Brain pericyte (primary cell): ENCODE results near the gene PSME3IP1.

Experiments
- DNase-seq: peaks from one replicate; pipeline ENCODE4 v3.0.0-alpha.2; 2012; ENCODE audit warnings: low read depth, low spot score

Gene PSME3IP1

GRCh38 chr16:57169327-57169726 lies 16.5 kb downstream of the PSME3IP1 start:
- no peak for DNase-seq

DNA sequence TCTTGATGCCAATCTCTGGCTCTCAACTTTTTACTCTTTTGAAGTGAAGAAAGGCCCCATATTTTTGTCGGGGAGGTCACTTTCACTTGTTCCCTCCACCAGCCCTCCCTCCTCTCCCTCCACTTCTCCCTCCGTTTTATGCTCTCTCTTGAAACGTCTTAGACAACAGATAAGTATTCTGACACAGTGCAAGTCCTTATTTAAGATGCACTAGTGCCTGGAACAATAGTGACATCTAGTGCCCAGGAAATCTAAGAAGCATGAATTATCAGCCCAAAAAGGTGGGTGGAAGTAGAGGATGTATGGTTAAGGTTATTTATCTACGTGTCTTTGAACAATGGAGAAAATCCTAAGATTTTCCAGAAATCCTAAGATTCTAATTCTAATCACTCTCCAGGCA lies 17.9 kb downstream of the PSME3IP1 start:
- peak; percentile 47 for DNase-seq

DNA sequence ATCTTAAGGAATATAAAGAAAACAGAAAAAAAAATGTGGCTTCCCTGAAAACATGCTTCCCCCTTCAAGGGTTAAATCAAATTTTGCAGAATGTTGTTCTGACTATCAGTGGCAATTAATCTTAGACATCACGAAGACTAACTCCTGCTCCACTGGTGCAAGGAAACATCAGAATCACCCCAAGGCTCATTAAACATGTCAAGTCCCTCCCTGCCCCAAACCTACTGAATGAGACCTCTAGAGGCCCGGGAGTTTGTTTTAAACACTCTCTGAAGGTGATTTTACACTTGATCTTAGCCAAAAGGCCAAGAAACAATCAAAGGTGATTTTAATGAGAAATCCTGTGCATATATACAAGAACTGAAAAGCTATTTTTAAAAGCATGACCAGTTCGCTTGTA lies 18.3 kb downstream of the PSME3IP1 start:
- DNase-seq: no peak

DNA sequence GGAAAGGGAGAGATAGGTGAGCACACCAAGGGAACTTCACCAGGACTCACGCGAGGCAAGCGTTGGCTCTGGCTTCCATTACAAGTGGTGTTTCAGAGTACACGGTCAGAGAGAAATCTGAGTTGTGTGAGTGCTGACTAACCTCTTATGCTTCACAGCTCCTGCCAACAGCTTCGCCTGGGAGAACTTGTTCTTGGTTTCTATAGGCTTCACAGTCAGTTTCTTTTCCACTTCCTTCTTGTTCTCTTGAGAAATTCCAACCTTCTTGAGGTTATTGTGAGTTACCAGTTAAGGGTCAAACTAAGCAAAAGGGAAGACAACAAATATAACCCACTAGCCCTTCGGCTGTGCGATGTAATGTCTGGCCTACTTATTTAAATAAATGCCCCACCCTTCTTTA lies 18.9 kb downstream of the PSME3IP1 start:
- no peak for DNase-seq

DNA sequence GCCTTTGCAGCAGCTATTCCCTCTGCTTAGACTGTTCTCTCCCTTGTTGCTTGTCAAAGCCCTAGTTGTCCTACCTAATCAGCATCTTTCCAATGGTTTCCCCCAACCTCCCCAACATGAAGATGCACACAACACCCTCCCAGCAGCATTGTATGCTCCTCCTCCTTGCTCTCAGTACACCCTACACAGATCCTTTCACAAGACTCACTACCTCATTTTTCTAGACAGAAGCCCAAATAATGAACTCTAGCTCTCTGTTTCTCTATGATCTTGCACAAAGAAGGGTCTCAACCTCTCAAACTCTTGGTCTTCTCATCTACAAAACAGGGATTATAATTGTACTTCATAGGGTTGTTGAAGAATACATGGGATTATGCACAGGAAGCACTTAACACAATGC lies 19.4 kb downstream of the PSME3IP1 start:
- DNase-seq: no peak

DNA sequence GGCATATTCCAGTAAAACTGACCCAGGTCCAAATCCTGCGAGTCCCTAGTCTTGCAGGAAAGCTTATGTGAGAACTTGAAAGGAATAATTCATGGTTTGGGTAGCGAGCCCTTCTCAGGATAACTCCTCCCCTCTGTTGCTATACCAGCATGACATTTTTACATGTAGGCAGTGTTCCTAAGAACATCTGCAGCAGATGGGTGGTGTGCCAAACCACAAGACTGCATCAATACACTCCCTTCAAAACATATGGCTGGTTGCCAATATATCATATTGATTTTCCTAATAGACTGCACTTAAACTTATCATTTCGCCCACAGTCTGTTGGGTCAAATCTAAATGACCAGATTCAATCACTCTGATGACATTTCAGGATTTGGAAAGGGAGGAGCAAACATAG lies 19.9 kb downstream of the PSME3IP1 start:
- DNase-seq: peak; percentile 56

DNA sequence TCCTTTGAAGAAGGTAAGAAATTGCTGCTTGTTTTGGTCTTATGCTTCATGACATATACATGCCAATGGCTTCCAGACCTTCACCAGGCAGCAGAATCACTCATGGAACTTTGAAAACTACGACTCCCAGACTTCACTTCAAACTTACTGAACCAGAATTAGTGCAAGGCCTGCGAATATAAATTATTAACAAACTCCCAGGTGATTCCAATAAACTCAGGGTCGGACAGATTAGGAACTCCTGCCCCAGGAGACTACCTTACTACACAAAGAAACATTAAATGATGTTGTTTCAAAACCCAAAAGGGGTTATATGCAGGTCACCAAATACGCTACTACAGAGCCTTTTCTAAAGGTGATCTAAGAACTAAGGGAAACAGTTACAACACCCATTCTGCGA lies 20.4 kb downstream of the PSME3IP1 start:
- no peak for DNase-seq

DNA sequence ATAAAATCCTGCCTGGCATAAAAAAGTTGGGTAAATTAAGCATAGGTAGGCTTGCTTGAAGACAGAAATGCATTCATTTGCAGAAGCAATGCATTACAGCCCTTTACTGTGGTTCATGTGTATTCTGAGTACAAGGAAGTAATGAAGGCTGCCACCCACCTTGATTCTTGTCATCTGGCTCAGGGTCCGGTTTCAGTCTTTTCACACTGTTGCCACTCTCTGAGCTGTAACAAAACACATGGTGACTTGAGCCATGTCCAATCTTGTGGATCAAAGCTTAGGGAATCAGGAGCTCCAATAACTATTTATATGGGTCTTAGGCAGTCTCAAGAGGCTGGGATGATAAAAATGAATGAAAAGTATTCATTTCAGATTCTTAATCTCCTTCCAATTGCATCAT lies 22.0 kb downstream of the PSME3IP1 start:
- DNase-seq: no peak

DNA sequence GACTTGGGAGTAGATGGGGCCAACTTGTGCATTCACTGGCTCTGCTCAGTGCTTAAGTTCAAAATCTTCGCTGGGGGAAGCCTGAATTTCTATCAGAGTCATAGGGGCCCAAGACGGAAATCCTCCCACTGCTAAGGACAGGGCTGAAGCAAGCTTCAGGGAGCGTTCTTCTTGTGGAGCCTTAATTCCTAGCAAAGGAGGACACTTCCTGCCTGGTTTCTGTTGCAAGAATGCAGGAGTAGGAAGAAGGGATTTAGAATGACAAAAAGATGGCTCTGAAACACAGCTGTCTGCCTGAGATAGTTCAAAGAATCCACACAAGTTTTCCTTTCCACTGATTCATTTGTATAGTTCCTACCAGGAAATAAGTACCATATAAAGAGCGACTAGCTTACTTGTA lies 26.4 kb downstream of the PSME3IP1 start:
- DNase-seq: no peak

DNA sequence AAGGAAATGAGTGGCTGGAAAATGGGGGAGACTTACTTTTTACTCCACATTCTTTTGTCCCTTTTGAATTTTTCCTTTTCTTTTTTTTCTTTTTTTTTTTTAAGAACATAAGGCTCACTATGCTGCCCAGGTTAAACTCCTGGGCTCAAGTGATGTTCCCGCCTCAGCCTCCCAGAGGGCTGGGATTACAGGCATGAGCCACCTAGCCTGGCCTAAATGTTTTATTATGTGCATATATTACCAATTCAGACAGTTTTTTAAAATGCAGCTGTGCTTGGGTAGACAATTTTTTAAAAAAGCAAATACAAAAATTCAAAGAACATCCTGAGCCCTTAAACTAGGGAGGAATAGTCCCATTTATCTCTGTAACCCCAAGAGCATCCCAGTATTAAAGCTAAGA lies 28.3 kb downstream of the PSME3IP1 start:
- no peak for DNase-seq

DNA sequence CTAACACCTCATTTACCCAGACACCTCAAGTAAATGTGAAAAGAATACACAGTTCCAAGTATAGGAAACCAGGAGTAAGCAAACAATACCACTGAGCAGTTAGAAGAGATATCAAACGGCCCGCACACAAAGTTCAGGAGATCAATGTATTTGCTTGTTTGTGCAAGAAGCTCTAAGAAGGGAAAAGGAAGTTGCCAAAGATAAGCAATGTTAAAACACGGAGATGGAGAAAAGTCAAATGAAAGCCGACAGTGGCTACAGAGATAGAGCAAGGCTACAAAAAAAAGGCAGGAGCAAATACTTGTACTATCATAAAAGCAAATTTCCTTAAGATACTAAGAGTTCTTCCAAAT lies 29.5 kb downstream of the PSME3IP1 start:
- DNase-seq: no peak

DNA sequence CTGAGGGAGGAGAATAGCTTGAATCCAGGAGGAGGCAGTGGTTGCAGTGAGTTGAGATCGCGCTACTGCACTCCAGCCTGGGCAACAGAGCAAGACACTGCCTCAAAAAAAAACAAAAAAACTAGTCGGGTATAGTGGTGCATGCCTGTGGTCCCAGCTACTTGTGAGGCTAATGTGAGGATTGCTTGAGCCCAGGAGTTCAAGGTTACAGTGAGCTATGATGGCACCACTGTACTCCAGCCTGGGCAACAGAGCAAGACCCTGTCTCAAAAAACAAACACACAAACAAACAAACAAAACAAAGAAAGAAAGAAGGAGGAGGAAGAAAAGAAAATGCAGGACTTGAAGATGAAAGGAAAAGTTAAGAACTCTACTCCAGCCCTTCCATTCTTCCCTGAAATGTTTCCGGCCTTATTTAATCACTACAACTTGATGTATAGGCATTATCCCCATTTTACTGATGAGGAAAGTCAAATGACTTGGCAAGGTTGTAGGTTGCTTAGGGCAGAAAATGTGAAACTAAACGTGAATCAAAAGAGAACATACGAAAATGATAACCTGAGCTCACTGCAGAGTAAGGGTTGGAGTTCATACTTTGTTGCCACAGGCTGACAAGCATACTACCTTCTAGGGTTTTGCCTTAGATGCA lies 30.0 kb downstream of the PSME3IP1 start:
- DNase-seq: no peak

DNA sequence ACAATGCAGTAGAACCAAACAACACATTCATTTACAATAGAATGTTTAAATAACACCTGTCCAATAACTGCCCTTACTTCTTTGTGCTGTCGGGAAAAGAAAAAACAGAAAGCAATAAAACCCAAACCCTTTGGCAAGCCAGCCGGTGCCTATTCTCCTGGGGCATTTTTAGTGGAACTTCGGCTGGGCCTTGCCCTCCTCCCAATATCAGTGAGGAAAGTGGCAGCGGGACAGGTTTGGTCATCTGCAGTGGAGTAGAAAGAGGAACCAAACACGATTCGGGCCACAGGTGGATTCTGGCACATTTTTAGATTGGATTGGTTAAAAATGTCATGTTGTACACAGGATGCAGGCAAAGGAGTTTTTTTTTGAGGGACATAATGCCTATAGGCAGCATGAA lies 32.0 kb downstream of the PSME3IP1 start:
- DNase-seq: no peak

DNA sequence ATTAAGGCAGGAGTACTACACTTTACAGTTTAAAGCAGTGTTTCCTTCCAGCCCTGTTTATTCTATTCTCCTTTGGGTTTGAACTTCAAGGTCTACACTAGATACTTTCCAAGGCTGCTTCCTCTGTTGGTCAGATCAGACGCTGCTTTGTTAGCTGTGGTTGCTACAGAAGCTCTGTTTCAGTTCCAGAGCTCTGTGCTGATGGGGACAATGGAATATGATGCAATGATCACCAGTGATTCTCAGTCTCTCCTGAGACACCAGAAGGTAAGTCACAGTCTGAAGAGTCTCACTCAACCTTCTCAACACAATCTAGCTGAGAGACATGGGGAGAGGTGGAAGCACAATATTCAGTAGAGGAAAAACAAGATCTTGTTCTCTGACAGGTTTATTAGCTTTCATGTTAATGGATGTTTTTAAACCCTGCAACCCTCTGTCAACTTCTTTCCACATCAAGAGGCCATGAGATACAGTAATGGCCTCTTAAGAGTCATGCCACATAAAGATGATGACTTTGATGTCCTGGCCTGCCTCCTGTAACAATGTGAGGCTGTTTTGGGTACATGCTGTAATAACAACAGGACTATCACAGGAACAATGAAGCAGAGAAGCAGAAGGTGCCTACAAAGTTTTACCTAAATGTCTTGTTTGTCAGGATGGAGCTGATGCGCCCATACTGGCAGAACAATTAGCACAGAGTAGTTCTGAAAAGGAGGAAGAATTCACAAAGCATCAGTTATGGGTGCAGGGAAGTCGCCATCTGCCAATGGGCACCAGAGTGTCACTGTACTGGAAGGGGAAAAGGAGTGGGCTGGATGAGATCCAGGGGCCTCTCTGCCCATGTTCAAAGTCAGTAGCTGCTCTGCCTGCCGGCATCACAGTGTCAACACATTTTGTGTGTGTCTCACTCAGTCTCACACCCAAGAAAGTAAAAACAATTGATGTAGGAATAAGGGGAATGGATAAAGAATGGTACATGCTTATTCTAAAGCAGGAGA lies 33.4 kb downstream of the PSME3IP1 start:
- no peak for DNase-seq

- no peak for DNase-seq
Measured at GRCh38 chr16:57151369-57151768, 34.5 kb downstream of the PSME3IP1 start.

GRCh38 chr16:57150682-57151330 lies 35.0 kb downstream of the PSME3IP1 start:
- no peak for DNase-seq

- DNase-seq: no peak
Measured at GRCh38 chr16:57149391-57149790, 36.4 kb downstream of the PSME3IP1 start.

- DNase-seq: no peak
Measured at GRCh38 chr16:57148481-57148880, 37.4 kb downstream of the PSME3IP1 start.

DNA sequence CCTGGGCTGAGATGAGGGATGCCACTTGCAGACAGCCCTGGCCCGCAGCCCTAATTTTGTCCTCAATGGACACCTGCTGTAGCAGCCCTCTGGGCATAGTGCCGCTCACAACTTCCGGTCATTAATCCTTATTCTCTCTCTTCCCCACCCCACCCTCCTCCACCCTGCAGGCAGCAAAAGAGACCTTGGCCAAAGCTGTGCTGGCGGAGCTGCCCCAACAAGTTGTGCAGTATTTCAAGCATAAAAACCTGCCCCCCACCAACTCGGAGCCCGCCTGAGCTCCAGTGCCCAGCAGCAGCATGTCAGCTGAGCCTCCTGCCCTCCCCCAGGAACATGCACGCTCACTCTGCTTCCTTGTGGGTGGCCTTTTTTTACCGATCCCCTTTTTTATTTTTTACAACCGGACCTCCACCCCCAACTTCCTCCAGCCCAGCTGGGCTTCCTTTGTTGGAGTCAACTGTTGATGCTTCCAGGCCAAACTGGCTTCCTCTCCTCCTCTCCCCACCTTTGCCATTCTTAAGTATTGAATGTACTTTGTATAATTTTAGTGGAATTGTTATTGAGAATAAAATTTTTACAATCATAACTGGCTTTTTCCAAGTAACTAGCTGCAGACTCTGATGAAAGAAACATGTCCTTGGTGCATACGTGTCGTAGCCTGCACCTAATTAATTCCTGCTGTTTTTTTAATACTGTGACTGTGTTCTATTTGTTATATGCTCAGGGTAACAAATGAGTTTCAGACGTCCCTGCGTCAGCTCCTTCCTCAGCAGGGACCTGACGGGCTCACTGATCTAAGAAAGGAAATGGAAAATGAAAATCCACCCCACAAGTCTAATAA lies 38.2 kb downstream of the PSME3IP1 start:
- DNase-seq: no peak

GRCh38 chr16:57146735-57147134 lies 39.1 kb downstream of the PSME3IP1 start:
- no peak for DNase-seq

DNA sequence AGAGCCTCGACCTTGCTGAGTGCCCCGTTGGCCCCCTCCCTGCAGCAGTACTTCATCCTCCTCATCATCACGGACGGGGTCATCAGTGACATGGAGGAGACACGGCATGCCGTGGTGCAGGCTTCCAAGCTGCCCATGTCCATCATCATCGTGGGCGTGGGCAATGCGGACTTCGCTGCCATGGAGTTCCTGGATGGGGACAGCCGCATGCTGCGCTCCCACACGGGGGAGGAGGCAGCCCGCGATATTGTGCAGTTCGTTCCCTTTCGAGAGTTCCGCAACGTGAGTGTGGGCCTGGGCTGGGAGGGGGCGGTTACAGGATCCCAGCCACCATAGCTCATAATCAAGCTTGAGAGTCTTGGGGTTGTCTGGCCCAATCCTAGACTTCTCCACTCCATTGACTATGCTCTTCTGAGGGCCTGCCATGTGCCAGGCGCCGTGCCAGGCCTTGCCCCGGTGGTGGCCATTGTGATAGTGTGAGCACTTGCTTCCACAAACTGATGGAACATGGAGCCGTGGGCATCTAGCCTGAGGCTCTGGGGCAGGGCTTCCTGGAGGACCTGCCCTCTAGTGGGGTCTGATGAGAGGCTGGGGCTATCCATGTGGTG lies 39.7 kb downstream of the PSME3IP1 start:
- DNase-seq: no peak
